Testis (tissue), 2 donors: Measurements from ENCODE around the gene CRABP2.

Source experiments
- POLR2A ChIP-seq: fragments of 450-650 bp; IDR thresholded peaks from one replicate; pipeline ENCODE4 v1.6.1; 2017; ENCODE audit warnings: antibody characterized with exemption, mild to moderate bottlenecking, moderate library complexity
- TF ChIP-seq, protein P1 (sequence below), 3 experiments: fragments of 450-650 bp in 2 of 3; fragments of 200-600 bp in 1 of 3; sonication (generic) in 1 of 3; IDR thresholded peaks; one replicate each; pipeline ENCODE4 v1.5.1; 2016 to 2019; ENCODE audit warnings: antibody characterized with exemption in 3 of 3, mild to moderate bottlenecking in 2 of 3, moderate library complexity in 1 of 3

DNA sequence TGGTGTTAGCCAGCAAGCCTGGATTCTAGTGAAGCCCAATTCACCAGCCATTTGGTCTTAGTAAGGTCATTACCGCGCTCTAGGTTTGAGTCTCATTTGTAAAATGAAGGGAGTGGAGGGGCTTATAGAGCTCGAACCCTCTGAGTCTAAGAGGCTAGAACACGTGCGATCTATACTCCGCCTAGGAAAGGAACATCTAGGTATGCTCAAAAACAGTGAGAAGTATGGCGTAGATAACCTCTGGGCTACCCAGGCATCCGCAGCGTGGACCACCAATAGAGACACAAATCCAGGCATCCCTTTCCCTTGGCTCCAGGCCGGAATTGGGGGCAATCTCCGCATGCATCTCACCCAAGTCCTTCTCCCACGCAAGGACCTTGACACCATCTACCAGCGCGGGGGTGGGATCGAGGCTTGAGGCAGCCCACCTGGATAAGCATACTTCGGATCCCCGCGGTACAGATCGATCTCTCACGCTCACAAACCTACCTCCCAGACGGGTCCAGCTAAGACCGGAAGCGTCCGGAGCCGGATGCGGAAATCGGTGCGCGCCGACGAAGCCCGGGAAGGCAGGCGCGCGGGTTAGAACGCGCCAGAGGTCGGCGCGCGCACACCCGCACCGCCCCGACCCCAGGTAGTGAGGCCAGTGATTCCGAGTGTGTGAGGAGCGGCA is 22.7 kb upstream of the CRABP2 start, which contains the start of gene METTL25B:
- TF ChIP-seq, protein P1, sequence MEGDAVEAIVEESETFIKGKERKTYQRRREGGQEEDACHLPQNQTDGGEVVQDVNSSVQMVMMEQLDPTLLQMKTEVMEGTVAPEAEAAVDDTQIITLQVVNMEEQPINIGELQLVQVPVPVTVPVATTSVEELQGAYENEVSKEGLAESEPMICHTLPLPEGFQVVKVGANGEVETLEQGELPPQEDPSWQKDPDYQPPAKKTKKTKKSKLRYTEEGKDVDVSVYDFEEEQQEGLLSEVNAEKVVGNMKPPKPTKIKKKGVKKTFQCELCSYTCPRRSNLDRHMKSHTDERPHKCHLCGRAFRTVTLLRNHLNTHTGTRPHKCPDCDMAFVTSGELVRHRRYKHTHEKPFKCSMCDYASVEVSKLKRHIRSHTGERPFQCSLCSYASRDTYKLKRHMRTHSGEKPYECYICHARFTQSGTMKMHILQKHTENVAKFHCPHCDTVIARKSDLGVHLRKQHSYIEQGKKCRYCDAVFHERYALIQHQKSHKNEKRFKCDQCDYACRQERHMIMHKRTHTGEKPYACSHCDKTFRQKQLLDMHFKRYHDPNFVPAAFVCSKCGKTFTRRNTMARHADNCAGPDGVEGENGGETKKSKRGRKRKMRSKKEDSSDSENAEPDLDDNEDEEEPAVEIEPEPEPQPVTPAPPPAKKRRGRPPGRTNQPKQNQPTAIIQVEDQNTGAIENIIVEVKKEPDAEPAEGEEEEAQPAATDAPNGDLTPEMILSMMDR (IDR thresholded peaks at IDR 0.05) = no peak
- TF ChIP-seq POLR2A = no peak
